DND-41 (cell line): ENCODE measurements around the gene BRS3.

Experiments
- ATAC-seq: fragments of 200-7000 bp; cut with Tn5 transposase; 3 replicates; pipeline ENCODE4 v1.9.1; 2021; ENCODE audit warnings: low read depth; ENCODE audit not compliant: insufficient read depth
- DNase-seq: peaks from one replicate; pipeline ENCODE4 v3.0.0-alpha.2; 2020
- H2AFZ ChIP-seq: 2 replicates; pipeline ENCODE4 v1.6.0; 2012; ENCODE audit warnings: low read depth, low read length
- H3K27ac ChIP-seq: 2 replicates; pipeline ENCODE4 v1.5.1; 2012; ENCODE audit warnings: low read length, inconsistent platforms
- H3K27me3 ChIP-seq: fragments of 200-600 bp; sonication (generic); 2 replicates; pipeline ENCODE4 v1.6.0; 2012; ENCODE audit warnings: low read length, mild to moderate bottlenecking, inconsistent platforms; ENCODE audit not compliant: insufficient read depth, poor library complexity
- H3K36me3 ChIP-seq: 2 replicates; pipeline ENCODE4 v1.5.1; 2012; ENCODE audit warnings: low read length, inconsistent platforms; ENCODE audit not compliant: insufficient read depth
- H3K4me1 ChIP-seq: 2 replicates; pipeline ENCODE4 v1.5.1; 2012; ENCODE audit warnings: mild to moderate bottlenecking, low read length; ENCODE audit not compliant: insufficient read depth
- H3K4me2 ChIP-seq: 2 replicates; pipeline ENCODE4 v1.6.0; 2012; ENCODE audit warnings: mild to moderate bottlenecking, moderate library complexity, low read length, inconsistent platforms; ENCODE audit not compliant: insufficient read depth
- H3K4me3 ChIP-seq, 2 experiments: fragments of 200-600 bp in 1 of 2; shearing (Covaris generic) in 1 of 2; 2 replicates each; pipeline ENCODE4 v1.5.1; 2012 to 2016; ENCODE audit warnings: inconsistent platforms in 2 of 2, low read length in 2 of 2, mild to moderate bottlenecking in 2 of 2, low read depth in 1 of 2, moderate library complexity in 1 of 2
- H3K79me2 ChIP-seq: 2 replicates; pipeline ENCODE4 v1.6.0; 2012; ENCODE audit warnings: low read length, inconsistent platforms; ENCODE audit not compliant: insufficient read depth
- H3K9ac ChIP-seq: 2 replicates; pipeline ENCODE4 v1.6.0; 2012; ENCODE audit warnings: low read depth, mild to moderate bottlenecking, inconsistent platforms, low read length, moderate library complexity
- H3K9me3 ChIP-seq: 2 replicates; pipeline ENCODE4 v1.5.1; 2012; ENCODE audit warnings: low read length, moderate library complexity, mild to moderate bottlenecking, inconsistent platforms; ENCODE audit not compliant: insufficient read depth, severe bottlenecking
- H4K20me1 ChIP-seq: 2 replicates; pipeline ENCODE4 v1.6.0; 2012; ENCODE audit warnings: low read length; ENCODE audit not compliant: insufficient read depth
- CTCF ChIP-seq: IDR thresholded peaks from 2 replicates; pipeline ENCODE4 v1.5.1; 2012; ENCODE audit warnings: borderline replicate concordance, low read length, moderate library complexity, mild to moderate bottlenecking; ENCODE audit not compliant: poor library complexity, severe bottlenecking; ENCODE audit errors: extremely low read depth
- EZH2 ChIP-seq: IDR thresholded peaks from 3 replicates; pipeline ENCODE4 v1.6.1; 2012; ENCODE audit warnings: borderline replicate concordance, low read depth, mild to moderate bottlenecking, moderate library complexity, low read length, inconsistent platforms; ENCODE audit not compliant: severe bottlenecking

Gene BRS3

GRCh38 chrX:136457303-136457917 is 30.3 kb upstream of the BRS3 start:
- ATAC-seq (no peak), DNase-seq (no peak)
- Histone ChIP-seq H3K4me3 (no peak overlapping the region), H3K4me2 (no peak overlapping the region), H3K9me3 (no peaks in the 10 kb centered on the region), H3K4me1 (no peaks in the 10 kb centered on the region), H3K27ac (no peak overlapping the region), H3K79me2 (no peaks in the 10 kb centered on the region), H4K20me1 (no peaks in the 10 kb centered on the region), H3K27me3 (no peaks in the 10 kb centered on the region), H3K9ac (no peak overlapping the region), H3K36me3 (no peaks in the 10 kb centered on the region), H2AFZ (no peak overlapping the region)
- no peak for TF ChIP-seq EZH2
- no peak for TF ChIP-seq CTCF

- no peak overlapping the region for H3K9ac ChIP-seq
- H3K9me3 ChIP-seq: no peaks in the 10 kb centered on the region
- no peaks in the 10 kb centered on the region for H3K79me2 ChIP-seq
- H3K27ac ChIP-seq: no peak overlapping the region
- no peaks in the 10 kb centered on the region for H3K4me1 ChIP-seq
- no peaks in the 10 kb centered on the region for H3K36me3 ChIP-seq
- ATAC-seq (no peak), DNase-seq (no peak)
- H3K4me3 ChIP-seq: no peak overlapping the region
- no peak overlapping the region for H3K4me2 ChIP-seq
- H4K20me1 ChIP-seq: no peaks in the 10 kb centered on the region
- H2AFZ ChIP-seq: no peak overlapping the region
- no peaks in the 10 kb centered on the region for H3K27me3 ChIP-seq
- TF ChIP-seq EZH2 (no peak), CTCF (no peak)
Observed at GRCh38 chrX:136464589-136464988, 23.2 kb upstream of the BRS3 start.

GRCh38 chrX:136467303-136467702 is 20.4 kb upstream of the BRS3 start:
- Histone ChIP-seq H3K4me2 (no peak overlapping the region), H2AFZ (no peak overlapping the region), H3K79me2 (no peaks in the 10 kb centered on the region), H3K27ac (no peak overlapping the region), H3K9me3 (no peaks in the 10 kb centered on the region), H3K4me1 (no peaks in the 10 kb centered on the region), H3K4me3 (no peak overlapping the region), H3K9ac (no peak overlapping the region), H3K36me3 (no peaks in the 10 kb centered on the region), H4K20me1 (no peaks in the 10 kb centered on the region), H3K27me3 (no peaks in the 10 kb centered on the region)
- TF ChIP-seq CTCF (no peak), EZH2 (no peak)
- DNase-seq: no peak
- ATAC-seq: no peak
